ENCODE measurements around the gene KBTBD8. TPM values are rescaled to one million over a fixed set of nuclear protein-coding genes. Genes with fewer than 3 reads are reported as not detected.
A peak's percentile ranks its signal among the peaks of the same experiment; 100 is the strongest.

The KBTBD8 gene
- total and polyA plus RNA-seq, 2 of the 13 experiments (the other 11 are each of a cell fraction or from before 2014, with no cell fraction given): 1.1 to 7.6 TPM

GRCh38 chr3:66998113-66998903 lies at the start of gene KBTBD8 (continued):
- TF ChIP-seq DMTF1 (CRISPR knock-in tag; IDR thresholded peaks at IDR 0.05): no peak
- no peak for TF ChIP-seq ZNF660 (CRISPR knock-in tag; IDR thresholded peaks at IDR 0.05; ENCODE audit: borderline replicate concordance, low read depth)
- no peak; the same call in 1 of the 2 replicates for TF ChIP-seq ZSCAN9 (CRISPR knock-in tag; IDR thresholded peaks at IDR 0.05; ENCODE audit: borderline replicate concordance)
- TF ChIP-seq ZFYVE20 (CRISPR knock-in tag; IDR thresholded peaks at IDR 0.05; ENCODE audit: borderline replicate concordance, low read depth): no peak
- 0 out of 2 replicates have a peak, but pooled peaks have one; percentile 35 for TF ChIP-seq ZNF776 (CRISPR knock-in tag; IDR thresholded peaks at IDR 0.05)
- TF ChIP-seq CREB3 (CRISPR knock-in tag; IDR thresholded peaks at IDR 0.05): no peak
- TF ChIP-seq TOE1 (CRISPR knock-in tag; IDR thresholded peaks at IDR 0.05): no peak
- no peak for TF ChIP-seq ZNF619 (CRISPR knock-in tag; IDR thresholded peaks at IDR 0.05)
- TF ChIP-seq ZBTB43 (CRISPR knock-in tag; conservative IDR thresholded peaks at IDR 0.05): no peak
- no peak for TF ChIP-seq ZMAT5 (CRISPR knock-in tag; IDR thresholded peaks at IDR 0.05; ENCODE audit: borderline replicate concordance, low read depth)
- TF ChIP-seq USF2 (IDR thresholded peaks at IDR 0.05; ENCODE audit: low read depth, low read length): 0 out of 2 replicates have a peak, but pooled peaks have one; percentile 31
- TF ChIP-seq USF2 (CRISPR knock-in tag; IDR thresholded peaks at IDR 0.05; ENCODE audit: borderline replicate concordance): no peak; the same call in 1 of the 2 replicates
- no peak for TF ChIP-seq DZIP1 (CRISPR knock-in tag; IDR thresholded peaks at IDR 0.05)

Data from HepG2 (cell line).